NCI-H2196 (cell line): ENCODE data around the gene JOSD1.

Source experiments
- DNase-seq: peaks from one replicate; lab custom pipeline; 2025; ENCODE audit not compliant: unreplicated experiment; lab: John Stamatoyannopoulos, UW

The JOSD1 gene

GRCh38 chr22:38700789-38701628, at the start of gene JOSD1:
JOSD1 (minus strand) TSS chr22:38700943; CDS start chr22:38699987, 956 bp downstream.
- DNase-seq, result peak; percentile 87

DNA sequence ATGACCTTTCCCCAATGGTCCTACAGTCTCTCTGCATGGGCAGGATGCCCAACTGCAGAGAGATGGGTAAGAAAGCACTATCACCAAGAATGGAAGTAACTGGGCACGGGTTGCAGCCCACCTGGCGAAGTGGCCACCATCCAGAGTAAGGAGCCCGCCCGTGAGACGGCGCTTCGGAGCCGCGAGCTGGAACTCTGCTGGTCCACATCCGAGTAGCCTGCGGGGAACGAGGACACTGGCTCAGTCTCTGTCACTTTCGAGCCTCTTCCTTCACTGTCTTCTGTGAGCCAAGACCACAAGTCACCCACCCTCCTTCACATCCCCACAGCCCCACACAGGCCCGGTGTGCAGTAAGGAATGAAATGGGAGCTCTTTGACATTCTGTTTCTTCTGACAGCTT, 49.4 kb upstream of the JOSD1 start:
- DNase-seq, result no peak

GRCh38 chr22:38748487-38749136, 47.9 kb upstream of the JOSD1 start:
- DNase-seq, result no peak

GRCh38 chr22:38745676-38746460, 45.1 kb upstream of the JOSD1 start:
- peak; percentile 47 for DNase-seq

GRCh38 chr22:38744981-38745380, 44.2 kb upstream of the JOSD1 start:
- no peak for DNase-seq

- DNase-seq, result no peak
These were observed 41.6 kb upstream of the JOSD1 start for GRCh38 chr22:38742176-38742942.

DNA sequence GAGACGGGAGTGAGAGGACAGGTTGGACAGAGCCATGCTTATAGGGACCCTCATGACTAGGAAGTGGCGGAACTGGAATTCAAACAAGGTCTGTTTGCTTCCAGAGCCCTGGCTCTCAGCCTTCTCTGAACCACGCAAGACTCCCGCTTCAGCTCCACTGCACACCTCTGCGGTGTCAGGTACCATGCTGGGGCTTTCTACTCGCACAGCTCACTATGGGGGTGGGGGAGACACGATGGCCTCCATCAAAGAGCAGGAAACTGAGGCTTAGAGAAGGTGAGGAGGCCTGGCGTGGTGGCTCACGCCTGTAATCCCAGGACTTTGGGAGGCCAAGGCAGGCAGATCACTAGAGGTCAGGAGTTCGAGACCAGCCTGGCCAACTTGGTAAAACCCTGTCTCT, 40.8 kb upstream of the JOSD1 start:
- no peak for DNase-seq

DNA sequence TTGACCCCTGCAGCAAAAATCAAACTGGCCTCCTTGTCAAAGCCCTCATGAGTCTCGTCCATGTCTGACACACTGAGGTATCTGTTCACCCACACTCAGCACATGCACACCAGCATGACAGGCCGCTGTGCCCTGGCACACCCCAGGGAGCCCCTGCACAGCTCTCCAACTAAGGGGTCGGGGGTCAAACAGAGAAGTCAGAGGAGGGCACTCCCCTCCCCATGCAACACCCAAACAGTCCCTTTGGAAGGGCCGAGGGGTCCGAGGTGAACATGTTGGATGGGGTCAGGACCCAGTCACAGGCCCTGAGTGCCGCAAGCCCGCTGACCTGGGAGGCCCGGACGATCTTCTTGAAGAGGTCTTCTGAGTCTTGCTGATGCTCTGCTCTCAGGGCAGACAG, 40.4 kb upstream of the JOSD1 start:
- no peak for DNase-seq

- DNase-seq, result no peak
These were observed 40.0 kb upstream of the JOSD1 start for GRCh38 chr22:38740754-38741153.

- no peak for DNase-seq
These were observed 39.5 kb upstream of the JOSD1 start for GRCh38 chr22:38740116-38740723.

DNA sequence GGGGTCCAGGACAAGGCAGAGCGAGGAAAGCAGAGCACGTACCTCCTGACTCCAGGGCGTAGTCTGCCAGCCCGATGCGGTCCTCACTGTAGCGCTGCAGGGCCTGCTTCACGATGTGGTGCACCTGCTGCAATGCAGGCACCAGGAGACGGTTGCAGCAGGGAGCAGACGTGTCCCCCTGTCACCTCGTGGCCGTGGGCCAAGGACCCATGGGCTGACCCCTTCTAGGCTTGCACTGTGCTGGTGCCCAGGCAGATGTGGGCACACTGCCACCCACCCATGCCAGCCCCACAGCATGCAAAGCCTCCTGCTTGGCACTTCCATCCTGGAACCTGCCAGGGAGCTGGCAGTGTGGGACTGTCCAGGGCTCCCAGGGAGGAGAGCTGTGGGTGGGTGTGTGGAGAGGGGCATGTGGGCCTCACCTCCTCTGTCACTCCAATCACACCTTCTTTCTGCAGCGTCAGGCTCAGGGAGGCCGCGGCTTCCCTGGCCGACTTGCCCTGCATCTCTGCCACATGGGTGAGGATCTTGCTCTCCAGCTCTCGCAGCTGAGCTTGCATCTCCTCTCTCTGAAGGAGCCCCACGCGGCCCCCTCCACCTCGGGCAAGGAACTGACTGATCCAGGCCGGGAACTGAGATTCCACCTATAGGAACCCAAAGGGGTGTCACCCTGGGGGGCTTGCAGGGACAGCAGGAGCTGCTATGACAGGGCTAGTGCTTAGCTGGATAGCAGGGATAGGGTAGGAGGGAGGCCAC, 38.7 kb upstream of the JOSD1 start:
- no peak for DNase-seq

DNA sequence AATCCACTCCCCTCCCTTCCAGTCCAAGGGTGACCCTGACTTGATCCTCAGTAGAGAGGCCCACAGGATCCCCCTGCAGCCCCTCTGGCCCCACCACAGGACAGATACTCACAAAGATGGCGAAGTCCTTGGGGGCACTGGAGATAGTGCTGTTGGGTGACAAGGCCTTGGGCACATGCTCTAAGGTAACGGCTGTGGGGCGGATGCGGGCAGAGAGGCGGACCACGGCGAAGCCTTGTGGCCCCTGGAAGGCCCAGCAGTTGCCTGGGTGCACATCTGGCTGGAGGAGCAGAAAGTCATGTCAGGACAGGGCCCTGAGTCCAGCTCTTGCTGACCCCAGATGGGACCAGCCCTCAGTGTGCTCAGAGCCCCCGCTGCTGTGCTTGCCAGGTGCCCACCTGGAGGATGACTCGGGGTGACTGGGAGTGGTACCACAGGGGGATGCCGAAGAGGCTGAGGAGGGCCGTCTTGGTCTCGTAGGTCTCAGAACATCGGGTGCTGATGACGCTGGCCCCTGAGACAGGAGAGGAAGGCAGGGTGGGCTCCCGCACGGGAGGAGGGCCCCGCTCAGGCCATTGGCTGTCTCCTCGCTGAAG, 37.8 kb upstream of the JOSD1 start:
- no peak for DNase-seq

DNA sequence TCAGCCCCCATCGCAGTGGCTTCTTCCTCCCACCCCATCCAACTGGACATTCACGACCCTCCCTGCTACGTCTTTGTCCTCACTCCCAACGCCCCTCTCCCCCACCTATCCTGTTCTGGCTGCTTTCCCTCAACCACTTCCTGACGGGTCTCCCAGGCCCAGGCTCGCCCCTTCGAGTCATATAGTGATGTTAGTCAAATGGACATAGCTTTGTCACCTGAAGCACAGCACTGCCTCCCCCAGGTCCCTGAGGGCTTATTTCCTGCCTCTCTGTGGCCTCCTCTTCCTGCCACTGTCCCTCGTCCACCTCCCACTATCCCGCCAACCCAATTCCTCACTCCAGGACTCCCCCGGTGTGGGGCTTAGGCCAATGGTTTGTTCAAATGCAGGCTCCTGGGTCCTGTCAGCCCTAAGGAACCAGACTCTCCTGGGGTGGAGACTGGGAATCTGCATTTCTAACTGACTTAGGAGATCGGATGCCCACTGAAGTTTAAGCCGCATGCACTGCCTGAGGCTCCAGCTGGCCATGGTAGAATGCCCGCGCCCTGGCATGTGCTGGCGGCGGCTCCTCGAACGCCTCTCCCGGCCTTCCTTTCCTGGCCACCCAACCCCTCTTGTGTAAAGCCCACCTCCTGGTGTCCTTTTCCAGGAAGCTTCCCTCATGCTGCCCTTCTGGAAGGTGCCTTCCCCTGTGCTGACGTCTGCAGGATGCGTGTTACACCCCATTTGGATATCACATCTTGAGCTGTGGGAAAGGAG, 36.7 kb upstream of the JOSD1 start:
- DNase-seq, result no peak

DNA sequence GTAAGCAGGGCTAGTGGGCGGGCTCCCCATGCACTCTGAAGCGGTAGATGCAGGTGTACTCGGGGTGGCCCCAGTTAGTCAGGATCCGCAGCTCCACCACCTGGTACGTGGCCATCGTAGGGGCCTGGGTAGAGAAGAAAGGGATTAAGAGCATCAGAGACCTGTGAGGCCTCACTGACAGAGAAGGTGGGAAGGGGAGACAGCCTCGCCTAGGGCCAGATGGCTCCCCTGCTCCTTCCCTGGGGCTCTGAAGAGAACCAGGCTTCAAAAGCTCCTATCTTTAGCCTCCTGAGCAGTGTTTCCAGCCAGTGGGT, 35.5 kb upstream of the JOSD1 start:
- DNase-seq, result no peak

GRCh38 chr22:38735465-38736256, 34.9 kb upstream of the JOSD1 start:
- no peak for DNase-seq

DNA sequence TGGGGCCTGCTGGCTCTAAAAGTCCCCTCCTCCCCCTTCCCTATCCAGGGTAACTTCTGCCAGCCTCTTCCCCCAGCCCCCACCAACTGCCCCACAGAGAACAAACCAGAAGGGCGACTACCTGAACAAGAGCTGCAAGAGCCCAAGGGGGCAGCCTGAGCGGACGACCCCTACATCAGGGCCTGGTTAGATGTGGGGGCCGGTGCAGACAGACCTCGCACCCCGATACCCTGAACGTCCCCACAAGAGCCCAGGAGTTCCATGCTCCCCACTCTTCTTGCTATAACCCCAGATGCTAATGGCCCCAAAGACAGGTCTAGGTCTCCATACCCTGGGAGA, 34.4 kb upstream of the JOSD1 start:
- DNase-seq, result no peak

GRCh38 chr22:38734421-38735100, 33.8 kb upstream of the JOSD1 start:
- no peak for DNase-seq
